Peyer's patch (tissue), 4 donors: ENCODE data around the gene SIRPG. TPM values are rescaled to one million over a fixed set of nuclear protein-coding genes. Genes with fewer than 3 reads are reported as not detected.

Experiments
- DNase-seq, 3 donors: peaks; one replicate each; pipeline ENCODE4 v3.0.0-alpha.2; 2017 to 2019
- H3K27ac ChIP-seq, 4 donors: fragments of 200-600 bp; sonication (generic); one replicate each; pipeline ENCODE4 v1.5.1; 2016 to 2019
- H3K27me3 ChIP-seq, 2 donors: fragments of 200-600 bp; sonication (generic); one replicate each; pipeline ENCODE4 v1.5.1; 2019
- H3K36me3 ChIP-seq, 3 donors: fragments of 200-600 bp; sonication (generic); one replicate each; pipeline ENCODE4 v1.5.1; 2016 to 2019
- H3K4me1 ChIP-seq, 4 donors: fragments of 200-600 bp; sonication (generic); one replicate each; pipeline ENCODE4 v1.5.1; 2016 to 2019
- H3K4me3 ChIP-seq, 4 donors: fragments of 200-600 bp; sonication (generic); 1 replicate in 3 of 4; 2 replicates in 1 of 4; pipeline ENCODE4 v1.5.1; 2016 to 2019; ENCODE audit warnings: mild to moderate bottlenecking in 1 of 4
- H3K9me3 ChIP-seq, 4 donors: fragments of 200-600 bp; sonication (generic); one replicate each; pipeline ENCODE4 v1.5.1; 2016 to 2019; ENCODE audit warnings: mild to moderate bottlenecking in 1 of 4
- POLR2A ChIP-seq, 2 donors: fragments of 450-650 bp; IDR thresholded peaks; one replicate each; pipeline ENCODE4 v1.5.1; 2017; ENCODE audit warnings: antibody characterized with exemption in 2 of 2, mild to moderate bottlenecking in 2 of 2, moderate library complexity in 2 of 2
- total RNA-seq, 4 donors: library from RNA; depleted of rRNA; stranded (reverse); fragments of >200 nt; gene quantifications; one replicate each; pipeline ENCODE4 v1.1.0, GENCODE V29; 2016
- TF ChIP-seq, protein P1 (sequence below), 6 experiments: fragments of 450-650 bp in 4 of 6; fragments of 200-600 bp in 2 of 6; sonication (generic) in 1 of 6; IDR thresholded peaks; one replicate each; pipeline ENCODE4 v1.5.1; 2017 to 2019; ENCODE audit warnings: antibody characterized with exemption in 6 of 6, mild to moderate bottlenecking in 3 of 6, moderate library complexity in 1 of 6

The SIRPG gene
- total RNA-seq, 4 donors from 2014 or later, result 1.8 to 5.8 (median 3.6) TPM

DNA sequence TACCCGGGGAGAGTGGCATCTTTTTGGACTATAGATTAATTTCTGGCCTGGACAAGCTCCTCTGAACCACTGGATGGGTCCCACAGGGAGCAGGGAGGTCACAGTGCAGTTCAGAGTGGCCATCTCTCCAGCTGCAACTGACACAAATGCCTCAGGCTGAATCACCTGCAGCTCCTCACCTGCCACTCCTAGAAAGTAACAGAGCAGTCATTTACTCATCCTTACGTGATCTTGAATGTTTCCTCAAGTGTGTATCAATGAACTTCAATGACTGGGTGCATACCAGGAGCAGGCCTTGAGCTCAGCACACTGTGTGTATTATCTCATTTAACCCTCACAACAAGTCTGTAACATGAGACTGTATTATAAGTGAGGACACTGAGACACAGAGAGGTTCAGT is 40.0 kb upstream of the SIRPG start:
- no peak for DNase-seq
- no peak overlapping the region for H3K4me3 ChIP-seq
- H3K9me3 ChIP-seq, result no peaks in the 10 kb centered on the region
- H3K27ac ChIP-seq, result no peak overlapping the region
- H3K27me3 ChIP-seq, result no peaks in the 10 kb centered on the region
- TF ChIP-seq, protein P1, sequence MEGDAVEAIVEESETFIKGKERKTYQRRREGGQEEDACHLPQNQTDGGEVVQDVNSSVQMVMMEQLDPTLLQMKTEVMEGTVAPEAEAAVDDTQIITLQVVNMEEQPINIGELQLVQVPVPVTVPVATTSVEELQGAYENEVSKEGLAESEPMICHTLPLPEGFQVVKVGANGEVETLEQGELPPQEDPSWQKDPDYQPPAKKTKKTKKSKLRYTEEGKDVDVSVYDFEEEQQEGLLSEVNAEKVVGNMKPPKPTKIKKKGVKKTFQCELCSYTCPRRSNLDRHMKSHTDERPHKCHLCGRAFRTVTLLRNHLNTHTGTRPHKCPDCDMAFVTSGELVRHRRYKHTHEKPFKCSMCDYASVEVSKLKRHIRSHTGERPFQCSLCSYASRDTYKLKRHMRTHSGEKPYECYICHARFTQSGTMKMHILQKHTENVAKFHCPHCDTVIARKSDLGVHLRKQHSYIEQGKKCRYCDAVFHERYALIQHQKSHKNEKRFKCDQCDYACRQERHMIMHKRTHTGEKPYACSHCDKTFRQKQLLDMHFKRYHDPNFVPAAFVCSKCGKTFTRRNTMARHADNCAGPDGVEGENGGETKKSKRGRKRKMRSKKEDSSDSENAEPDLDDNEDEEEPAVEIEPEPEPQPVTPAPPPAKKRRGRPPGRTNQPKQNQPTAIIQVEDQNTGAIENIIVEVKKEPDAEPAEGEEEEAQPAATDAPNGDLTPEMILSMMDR (IDR thresholded peaks at IDR 0.05), result no peak
- TF ChIP-seq POLR2A (IDR thresholded peaks at IDR 0.05), result no peak
- no peaks in the 10 kb centered on the region for H3K36me3 ChIP-seq
- no peaks in the 10 kb centered on the region for H3K4me1 ChIP-seq

DNA sequence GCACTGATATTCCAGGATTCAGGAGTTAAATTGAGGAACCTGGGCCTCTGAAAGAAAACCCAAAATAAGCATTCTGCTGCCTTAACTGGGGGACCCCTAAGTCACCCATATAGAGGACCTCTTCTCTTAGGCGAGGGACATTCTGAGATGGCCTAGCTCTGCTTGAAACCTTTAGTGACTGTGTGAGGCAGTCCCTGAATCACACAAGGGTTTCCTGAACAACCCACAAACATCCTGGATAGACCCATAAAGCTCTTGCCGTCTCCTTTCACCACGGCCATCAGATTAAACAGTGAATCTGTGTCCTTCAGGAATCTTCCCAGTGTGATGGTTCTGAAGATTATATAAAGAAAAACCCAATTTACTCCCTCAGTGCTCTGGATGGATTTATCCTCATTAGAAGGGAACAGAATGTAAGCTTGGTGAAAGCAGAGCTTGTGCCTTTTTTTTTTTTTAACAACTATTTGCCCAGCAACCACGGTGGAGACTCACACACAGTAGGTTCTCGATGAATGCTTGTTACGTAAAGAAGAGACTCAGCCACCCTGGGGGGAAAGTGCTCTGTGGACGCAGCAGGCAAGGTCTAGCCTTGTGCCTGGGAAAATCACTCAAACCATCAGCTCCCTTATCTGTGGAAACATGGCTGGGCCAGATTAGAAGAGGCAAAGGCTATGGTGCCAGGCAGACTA is 39.1 kb upstream of the SIRPG start:
- H3K4me3 ChIP-seq, result no peak overlapping the region
- H3K36me3 ChIP-seq, result no peaks in the 10 kb centered on the region
- H3K27me3 ChIP-seq, result no peaks in the 10 kb centered on the region
- TF ChIP-seq, protein P1 (IDR thresholded peaks at IDR 0.05), result no peak
- no peak for TF ChIP-seq POLR2A (IDR thresholded peaks at IDR 0.05)
- no peak for DNase-seq
- H3K27ac ChIP-seq, result no peak overlapping the region
- H3K4me1 ChIP-seq, result no peaks in the 10 kb centered on the region
- no peaks in the 10 kb centered on the region for H3K9me3 ChIP-seq

DNA sequence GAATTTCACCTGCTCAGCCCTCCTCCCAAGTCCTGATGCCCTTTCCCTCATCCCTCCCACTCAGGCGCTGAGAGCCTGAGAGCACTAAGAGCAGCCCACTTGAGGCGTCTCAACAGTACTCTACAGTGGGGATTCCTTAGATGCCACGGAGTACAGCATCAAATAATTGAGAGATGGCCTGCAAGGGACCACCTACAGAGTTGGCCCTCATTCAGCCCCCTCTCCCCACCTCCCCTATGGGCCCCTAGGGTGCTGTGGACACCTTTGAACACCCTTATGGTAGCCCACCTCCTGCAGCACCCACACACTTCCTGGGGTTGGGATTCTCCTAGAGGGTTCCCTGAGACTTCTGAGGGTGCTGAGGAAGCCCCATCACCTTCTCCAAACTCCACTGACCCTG is 37.1 kb upstream of the SIRPG start:
- Histone ChIP-seq H3K9me3 (peaks cover 0 to 7% (median 0%) of the 10 kb centered on the region in 4 donors), H3K27ac (no peak overlapping the region), H3K27me3 (no peaks in the 10 kb centered on the region), H3K36me3 (no peaks in the 10 kb centered on the region), H3K4me1 (no peaks in the 10 kb centered on the region), H3K4me3 (no peak overlapping the region)
- no peak for DNase-seq
- TF ChIP-seq, protein P1 (IDR thresholded peaks at IDR 0.05), result no peak
- TF ChIP-seq POLR2A (IDR thresholded peaks at IDR 0.05), result no peak

DNA sequence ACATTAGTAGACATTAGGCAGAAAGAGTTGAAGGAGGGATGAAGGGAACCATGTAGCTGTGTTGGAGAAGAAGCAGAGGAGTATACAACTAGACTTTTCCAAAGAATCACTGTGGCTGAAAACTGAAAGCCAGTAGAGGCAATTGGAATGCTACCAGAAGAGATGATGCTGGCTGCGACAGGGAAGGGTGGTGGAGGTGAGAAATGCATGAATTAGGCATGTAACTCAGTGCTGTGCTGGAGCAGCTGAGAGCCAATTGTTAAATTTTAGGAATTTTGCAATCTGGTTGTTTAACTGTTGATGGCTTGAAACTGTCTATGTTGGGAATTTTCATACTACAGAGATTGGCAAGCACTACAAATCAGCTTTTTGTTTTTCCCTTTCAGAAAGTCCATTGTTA is 35.8 kb upstream of the SIRPG start:
- Histone ChIP-seq H3K27ac (no peak overlapping the region), H3K4me1 (no peaks in the 10 kb centered on the region), H3K9me3 (peaks cover 0 to 7% (median 0%) of the 10 kb centered on the region in 4 donors), H3K4me3 (no peak overlapping the region), H3K27me3 (no peaks in the 10 kb centered on the region), H3K36me3 (no peaks in the 10 kb centered on the region)
- TF ChIP-seq, protein P1 (IDR thresholded peaks at IDR 0.05), result no peak
- no peak for DNase-seq

DNA sequence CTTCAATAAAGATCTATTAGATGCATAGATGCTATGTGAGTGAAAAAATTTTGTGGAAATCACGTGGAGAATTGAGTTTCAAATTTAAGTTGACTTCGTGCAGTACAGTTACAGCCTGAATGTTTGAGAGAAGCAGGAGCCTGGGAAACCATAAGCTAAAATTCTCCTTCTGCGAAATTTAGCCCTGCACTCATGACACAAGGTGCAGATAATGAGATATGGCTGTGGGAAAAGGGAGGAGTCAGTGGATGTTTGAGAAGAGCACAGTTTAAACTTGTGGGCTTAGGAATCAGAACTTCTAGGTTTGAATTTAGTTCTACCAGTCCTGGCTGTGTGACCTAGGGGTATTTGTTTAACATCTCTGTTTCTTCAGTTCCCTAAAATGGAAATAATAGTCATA is 32.1 kb upstream of the SIRPG start:
- Histone ChIP-seq H3K27ac (no peak overlapping the region), H3K4me3 (no peak overlapping the region), H3K9me3 (peaks cover 0 to 7% (median 0%) of the 10 kb centered on the region in 4 donors), H3K4me1 (no peaks in the 10 kb centered on the region), H3K27me3 (no peaks in the 10 kb centered on the region), H3K36me3 (no peaks in the 10 kb centered on the region)
- no peak for DNase-seq
- TF ChIP-seq, protein P1 (IDR thresholded peaks at IDR 0.05), result no peak
- no peak for TF ChIP-seq POLR2A (IDR thresholded peaks at IDR 0.05)
